Panc1 (cell line): ENCODE data around the gene RBMS1.

Source experiments
- POLR2AphosphoS5 ChIP-seq: IDR thresholded peaks from 2 replicates; pipeline ENCODE4 v1.6.1; 2012; ENCODE audit warnings: mild to moderate bottlenecking, low read depth, low read length, moderate library complexity
- TF ChIP-seq, protein P1 (sequence below): fragments of 450-650 bp; IDR thresholded peaks from 2 replicates; pipeline ENCODE4 v1.5.1; 2017; ENCODE audit warnings: mild to moderate bottlenecking

DNA sequence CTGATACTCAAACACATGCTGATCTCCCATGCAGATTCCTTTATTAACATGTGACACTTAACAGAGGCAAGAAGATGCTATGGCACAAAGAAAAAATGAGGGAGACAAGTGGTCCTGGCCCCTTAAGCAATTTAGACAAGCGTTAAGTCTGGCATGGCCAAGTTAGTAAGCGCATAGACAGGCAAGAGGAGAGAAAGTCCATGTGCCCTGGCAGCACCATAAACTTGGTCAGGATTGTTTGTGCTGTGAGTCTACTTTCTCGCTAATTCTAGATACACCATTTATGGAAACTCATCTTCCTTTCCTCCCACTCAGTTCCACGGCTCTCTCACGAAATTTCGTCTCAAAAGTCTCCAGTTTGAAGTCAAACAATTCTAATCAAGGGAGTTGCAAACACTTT is 138.9 kb downstream of the RBMS1 start:
- TF ChIP-seq, protein P1, sequence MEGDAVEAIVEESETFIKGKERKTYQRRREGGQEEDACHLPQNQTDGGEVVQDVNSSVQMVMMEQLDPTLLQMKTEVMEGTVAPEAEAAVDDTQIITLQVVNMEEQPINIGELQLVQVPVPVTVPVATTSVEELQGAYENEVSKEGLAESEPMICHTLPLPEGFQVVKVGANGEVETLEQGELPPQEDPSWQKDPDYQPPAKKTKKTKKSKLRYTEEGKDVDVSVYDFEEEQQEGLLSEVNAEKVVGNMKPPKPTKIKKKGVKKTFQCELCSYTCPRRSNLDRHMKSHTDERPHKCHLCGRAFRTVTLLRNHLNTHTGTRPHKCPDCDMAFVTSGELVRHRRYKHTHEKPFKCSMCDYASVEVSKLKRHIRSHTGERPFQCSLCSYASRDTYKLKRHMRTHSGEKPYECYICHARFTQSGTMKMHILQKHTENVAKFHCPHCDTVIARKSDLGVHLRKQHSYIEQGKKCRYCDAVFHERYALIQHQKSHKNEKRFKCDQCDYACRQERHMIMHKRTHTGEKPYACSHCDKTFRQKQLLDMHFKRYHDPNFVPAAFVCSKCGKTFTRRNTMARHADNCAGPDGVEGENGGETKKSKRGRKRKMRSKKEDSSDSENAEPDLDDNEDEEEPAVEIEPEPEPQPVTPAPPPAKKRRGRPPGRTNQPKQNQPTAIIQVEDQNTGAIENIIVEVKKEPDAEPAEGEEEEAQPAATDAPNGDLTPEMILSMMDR, result no peak
- TF ChIP-seq POLR2AphosphoS5, result no peak
